Measurements from ENCODE around the gene SCLY.

SCLY gene

DNA sequence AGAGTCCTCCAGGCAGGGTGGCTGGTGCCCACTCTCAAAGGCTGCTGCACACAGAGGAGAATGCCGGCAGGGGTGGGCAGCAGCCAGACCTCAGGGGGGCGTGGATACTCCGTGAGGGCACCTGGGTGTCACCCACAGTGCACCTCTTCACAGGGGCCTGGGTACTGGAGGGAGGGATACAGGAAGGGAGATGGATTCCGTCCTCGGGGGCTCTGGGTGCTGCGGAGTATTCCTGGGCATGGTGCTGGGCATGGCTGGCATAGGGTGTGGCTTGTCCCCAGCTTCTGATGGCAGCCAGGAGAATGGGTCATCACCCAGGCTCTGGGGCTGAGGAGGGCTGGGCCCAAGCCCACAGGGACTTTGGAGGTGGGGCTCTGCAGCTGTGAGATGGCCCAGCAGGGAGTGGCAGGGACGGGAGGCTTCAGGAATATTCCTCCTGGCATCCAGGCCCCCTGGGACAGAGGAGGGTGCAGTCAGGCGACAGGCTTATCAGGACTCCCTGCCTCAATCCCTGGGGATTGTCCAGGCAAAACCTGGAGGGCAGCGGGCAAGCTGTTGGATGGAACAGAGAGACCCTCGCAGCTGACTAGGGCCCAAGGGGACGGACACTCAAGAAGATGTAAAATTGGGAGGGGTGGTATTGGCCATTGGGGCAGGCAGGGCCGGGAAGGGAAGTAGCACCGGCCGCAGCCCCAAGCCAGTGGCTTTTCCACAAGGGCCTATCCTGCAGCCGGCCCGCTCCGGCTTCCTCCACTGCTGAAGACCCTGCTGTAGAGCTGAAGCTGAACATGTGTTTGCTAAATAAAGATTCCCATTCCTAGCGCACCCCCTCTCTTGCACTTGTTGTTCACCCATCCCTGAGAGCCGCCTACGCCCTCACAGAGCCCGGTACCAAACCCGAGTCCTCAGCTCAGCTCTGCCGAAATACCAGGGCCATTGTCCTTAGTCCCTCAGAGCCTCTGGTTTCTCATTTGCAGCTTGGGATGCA is 72.0 kb downstream of the SCLY start:
- TF ChIP-seq, protein P1, sequence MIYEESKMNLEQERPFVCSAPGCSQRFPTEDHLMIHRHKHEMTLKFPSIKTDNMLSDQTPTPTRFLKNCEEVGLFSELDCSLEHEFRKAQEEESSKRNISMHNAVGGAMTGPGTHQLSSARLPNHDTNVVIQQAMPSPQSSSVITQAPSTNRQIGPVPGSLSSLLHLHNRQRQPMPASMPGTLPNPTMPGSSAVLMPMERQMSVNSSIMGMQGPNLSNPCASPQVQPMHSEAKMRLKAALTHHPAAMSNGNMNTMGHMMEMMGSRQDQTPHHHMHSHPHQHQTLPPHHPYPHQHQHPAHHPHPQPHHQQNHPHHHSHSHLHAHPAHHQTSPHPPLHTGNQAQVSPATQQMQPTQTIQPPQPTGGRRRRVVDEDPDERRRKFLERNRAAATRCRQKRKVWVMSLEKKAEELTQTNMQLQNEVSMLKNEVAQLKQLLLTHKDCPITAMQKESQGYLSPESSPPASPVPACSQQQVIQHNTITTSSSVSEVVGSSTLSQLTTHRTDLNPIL (CRISPR knock-in tag; IDR thresholded peaks at IDR 0.05; ENCODE audit: low read depth): no peak
- no peak for TF ChIP-seq ZFP30 (CRISPR knock-in tag; IDR thresholded peaks at IDR 0.05)
- no peak for TF ChIP-seq CSDC2 (CRISPR knock-in tag; IDR thresholded peaks at IDR 0.05)
- no peak for TF ChIP-seq RARB (CRISPR knock-in tag; IDR thresholded peaks at IDR 0.05)
- no peak for TF ChIP-seq TCF4 (CRISPR knock-in tag; IDR thresholded peaks at IDR 0.05; ENCODE audit: borderline replicate concordance)
- TF ChIP-seq ZNF70 (CRISPR knock-in tag; IDR thresholded peaks at IDR 0.05): no peak
- TF ChIP-seq ZFP3 (CRISPR knock-in tag; IDR thresholded peaks at IDR 0.05): no peak
- TF ChIP-seq, protein P2, sequence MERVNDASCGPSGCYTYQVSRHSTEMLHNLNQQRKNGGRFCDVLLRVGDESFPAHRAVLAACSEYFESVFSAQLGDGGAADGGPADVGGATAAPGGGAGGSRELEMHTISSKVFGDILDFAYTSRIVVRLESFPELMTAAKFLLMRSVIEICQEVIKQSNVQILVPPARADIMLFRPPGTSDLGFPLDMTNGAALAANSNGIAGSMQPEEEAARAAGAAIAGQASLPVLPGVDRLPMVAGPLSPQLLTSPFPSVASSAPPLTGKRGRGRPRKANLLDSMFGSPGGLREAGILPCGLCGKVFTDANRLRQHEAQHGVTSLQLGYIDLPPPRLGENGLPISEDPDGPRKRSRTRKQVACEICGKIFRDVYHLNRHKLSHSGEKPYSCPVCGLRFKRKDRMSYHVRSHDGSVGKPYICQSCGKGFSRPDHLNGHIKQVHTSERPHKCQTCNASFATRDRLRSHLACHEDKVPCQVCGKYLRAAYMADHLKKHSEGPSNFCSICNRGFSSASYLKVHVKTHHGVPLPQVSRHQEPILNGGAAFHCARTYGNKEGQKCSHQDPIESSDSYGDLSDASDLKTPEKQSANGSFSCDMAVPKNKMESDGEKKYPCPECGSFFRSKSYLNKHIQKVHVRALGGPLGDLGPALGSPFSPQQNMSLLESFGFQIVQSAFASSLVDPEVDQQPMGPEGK (CRISPR knock-in tag; IDR thresholded peaks at IDR 0.05; ENCODE audit: borderline replicate concordance): no peak
- no peak for TF ChIP-seq ESRRG (CRISPR knock-in tag; IDR thresholded peaks at IDR 0.05)
- TF ChIP-seq, protein P3, sequence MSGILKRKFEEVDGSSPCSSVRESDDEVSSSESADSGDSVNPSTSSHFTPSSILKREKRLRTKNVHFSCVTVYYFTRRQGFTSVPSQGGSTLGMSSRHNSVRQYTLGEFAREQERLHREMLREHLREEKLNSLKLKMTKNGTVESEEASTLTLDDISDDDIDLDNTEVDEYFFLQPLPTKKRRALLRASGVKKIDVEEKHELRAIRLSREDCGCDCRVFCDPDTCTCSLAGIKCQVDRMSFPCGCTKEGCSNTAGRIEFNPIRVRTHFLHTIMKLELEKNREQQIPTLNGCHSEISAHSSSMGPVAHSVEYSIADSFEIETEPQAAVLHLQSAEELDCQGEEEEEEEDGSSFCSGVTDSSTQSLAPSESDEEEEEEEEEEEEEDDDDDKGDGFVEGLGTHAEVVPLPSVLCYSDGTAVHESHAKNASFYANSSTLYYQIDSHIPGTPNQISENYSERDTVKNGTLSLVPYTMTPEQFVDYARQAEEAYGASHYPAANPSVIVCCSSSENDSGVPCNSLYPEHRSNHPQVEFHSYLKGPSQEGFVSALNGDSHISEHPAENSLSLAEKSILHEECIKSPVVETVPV (CRISPR knock-in tag; IDR thresholded peaks at IDR 0.05): no peak
- TF ChIP-seq ZNF565 (CRISPR knock-in tag; conservative IDR thresholded peaks at IDR 0.05; ENCODE audit: low read depth): no peak
- TF ChIP-seq OSR1 (CRISPR knock-in tag; IDR thresholded peaks at IDR 0.05): no peak
- TF ChIP-seq, protein P4, sequence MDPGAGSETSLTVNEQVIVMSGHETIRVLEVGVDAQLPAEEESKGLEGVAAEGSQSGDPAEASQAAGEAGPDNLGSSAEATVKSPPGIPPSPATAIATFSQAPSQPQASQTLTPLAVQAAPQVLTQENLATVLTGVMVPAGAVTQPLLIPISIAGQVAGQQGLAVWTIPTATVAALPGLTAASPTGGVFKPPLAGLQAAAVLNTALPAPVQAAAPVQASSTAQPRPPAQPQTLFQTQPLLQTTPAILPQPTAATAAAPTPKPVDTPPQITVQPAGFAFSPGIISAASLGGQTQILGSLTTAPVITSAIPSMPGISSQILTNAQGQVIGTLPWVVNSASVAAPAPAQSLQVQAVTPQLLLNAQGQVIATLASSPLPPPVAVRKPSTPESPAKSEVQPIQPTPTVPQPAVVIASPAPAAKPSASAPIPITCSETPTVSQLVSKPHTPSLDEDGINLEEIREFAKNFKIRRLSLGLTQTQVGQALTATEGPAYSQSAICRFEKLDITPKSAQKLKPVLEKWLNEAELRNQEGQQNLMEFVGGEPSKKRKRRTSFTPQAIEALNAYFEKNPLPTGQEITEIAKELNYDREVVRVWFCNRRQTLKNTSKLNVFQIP (CRISPR knock-in tag; IDR thresholded peaks at IDR 0.05; ENCODE audit: borderline replicate concordance, low read depth): no peak
- TF ChIP-seq SNAI2 (CRISPR knock-in tag; IDR thresholded peaks at IDR 0.05): no peak
- TF ChIP-seq GLIS3 (CRISPR knock-in tag; IDR thresholded peaks at IDR 0.05): no peak
- no peak for TF ChIP-seq PPARA (CRISPR knock-in tag; IDR thresholded peaks at IDR 0.05; ENCODE audit: borderline replicate concordance)
- TF ChIP-seq ARNTL (CRISPR knock-in tag; IDR thresholded peaks at IDR 0.05; ENCODE audit: borderline replicate concordance, low read depth): no peak
- ATAC-seq: no peak

DNA sequence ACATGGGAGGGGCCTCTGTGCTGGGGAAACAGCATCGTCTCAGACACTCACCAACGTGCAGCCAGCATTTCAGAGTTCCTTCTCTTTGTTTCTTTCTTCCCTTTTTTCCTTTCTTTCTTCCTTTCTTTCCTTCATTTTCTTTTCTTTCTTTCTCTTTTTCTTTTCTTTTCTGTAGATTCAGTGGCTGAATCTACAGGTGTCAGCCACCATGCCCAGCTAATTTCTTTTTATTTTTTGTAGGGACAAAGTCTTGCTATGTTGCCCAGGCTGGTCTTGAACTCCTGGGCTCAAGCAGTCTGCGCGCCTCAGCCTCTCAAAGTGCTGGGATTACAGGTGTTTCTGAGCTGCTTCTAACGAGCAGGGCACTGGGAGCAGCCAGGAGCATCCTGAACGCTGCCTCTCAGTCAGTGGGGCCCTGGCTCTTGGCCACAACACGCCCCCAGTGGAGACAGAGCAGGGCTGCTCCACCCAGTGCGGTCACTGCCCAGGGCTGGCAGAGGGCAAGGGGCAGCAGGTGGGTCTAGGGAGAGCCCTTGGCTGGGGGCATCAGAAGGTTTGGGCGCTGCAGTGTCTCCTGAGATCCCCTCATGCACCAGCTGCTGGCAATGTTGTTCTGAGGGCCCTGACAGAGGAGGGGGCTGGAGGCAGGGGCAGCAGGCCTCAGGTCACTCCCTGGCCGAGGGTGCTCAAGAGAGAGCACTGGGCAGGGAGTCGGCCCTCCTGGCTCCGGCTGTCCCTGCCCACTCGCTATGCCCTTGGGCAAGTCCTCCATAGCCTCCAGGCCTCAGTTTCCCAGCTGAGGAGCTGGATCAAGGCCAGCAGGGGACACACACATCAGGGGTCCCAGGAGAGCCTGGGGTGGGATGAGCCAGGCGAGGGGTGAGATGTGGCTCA is 72.9 kb downstream of the SCLY start:
- TF ChIP-seq ARNTL (CRISPR knock-in tag; IDR thresholded peaks at IDR 0.05; ENCODE audit: borderline replicate concordance, low read depth) (no peak), TCF4 (CRISPR knock-in tag; IDR thresholded peaks at IDR 0.05; ENCODE audit: borderline replicate concordance) (no peak), CSDC2 (CRISPR knock-in tag; IDR thresholded peaks at IDR 0.05) (no peak), BACH2 (CRISPR knock-in tag; IDR thresholded peaks at IDR 0.05; ENCODE audit: borderline replicate concordance) (no peak), ZNF70 (CRISPR knock-in tag; IDR thresholded peaks at IDR 0.05) (no peak), ZFP3 (CRISPR knock-in tag; IDR thresholded peaks at IDR 0.05) (no peak)
- TF ChIP-seq, protein P1 (CRISPR knock-in tag; IDR thresholded peaks at IDR 0.05; ENCODE audit: low read depth): no peak
- TF ChIP-seq, protein P2 (CRISPR knock-in tag; IDR thresholded peaks at IDR 0.05; ENCODE audit: borderline replicate concordance): no peak
- TF ChIP-seq, protein P5, sequence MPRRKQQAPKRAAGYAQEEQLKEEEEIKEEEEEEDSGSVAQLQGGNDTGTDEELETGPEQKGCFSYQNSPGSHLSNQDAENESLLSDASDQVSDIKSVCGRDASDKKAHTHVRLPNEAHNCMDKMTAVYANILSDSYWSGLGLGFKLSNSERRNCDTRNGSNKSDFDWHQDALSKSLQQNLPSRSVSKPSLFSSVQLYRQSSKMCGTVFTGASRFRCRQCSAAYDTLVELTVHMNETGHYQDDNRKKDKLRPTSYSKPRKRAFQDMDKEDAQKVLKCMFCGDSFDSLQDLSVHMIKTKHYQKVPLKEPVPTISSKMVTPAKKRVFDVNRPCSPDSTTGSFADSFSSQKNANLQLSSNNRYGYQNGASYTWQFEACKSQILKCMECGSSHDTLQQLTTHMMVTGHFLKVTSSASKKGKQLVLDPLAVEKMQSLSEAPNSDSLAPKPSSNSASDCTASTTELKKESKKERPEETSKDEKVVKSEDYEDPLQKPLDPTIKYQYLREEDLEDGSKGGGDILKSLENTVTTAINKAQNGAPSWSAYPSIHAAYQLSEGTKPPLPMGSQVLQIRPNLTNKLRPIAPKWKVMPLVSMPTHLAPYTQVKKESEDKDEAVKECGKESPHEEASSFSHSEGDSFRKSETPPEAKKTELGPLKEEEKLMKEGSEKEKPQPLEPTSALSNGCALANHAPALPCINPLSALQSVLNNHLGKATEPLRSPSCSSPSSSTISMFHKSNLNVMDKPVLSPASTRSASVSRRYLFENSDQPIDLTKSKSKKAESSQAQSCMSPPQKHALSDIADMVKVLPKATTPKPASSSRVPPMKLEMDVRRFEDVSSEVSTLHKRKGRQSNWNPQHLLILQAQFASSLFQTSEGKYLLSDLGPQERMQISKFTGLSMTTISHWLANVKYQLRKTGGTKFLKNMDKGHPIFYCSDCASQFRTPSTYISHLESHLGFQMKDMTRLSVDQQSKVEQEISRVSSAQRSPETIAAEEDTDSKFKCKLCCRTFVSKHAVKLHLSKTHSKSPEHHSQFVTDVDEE (CRISPR knock-in tag; IDR thresholded peaks at IDR 0.05): no peak
- peak; percentile 44; the same call in 2 of the 3 replicates for ATAC-seq

All from SK-N-SH treated with all-trans-retinoic acid at 6 μM for 48 hours (cell line).